ENCODE data around the gene WDR1.

- TF ChIP-seq CTCF (IDR thresholded peaks at IDR 0.05) (no peak), POLR2A (IDR thresholded peaks at IDR 0.05) (no peak)
Observed at GRCh38 chr4:10117359-10118047, 904 bp upstream of the WDR1 start.
